Lower lobe of right lung (tissue), 2 donors: ENCODE results near the gene MAFG. TPM values are rescaled to one million over a fixed set of nuclear protein-coding genes. Genes with fewer than 3 reads are reported as not detected.

Experiments used
- ATAC-seq, 2 donors: fragments of 200-7000 bp; cut with Tn5 transposase; one replicate each; pipeline ENCODE4 v1.9.1; 2020 to 2022; ENCODE audit warnings: mild to moderate bottlenecking in 2 of 2, moderate library complexity in 2 of 2
- DNase-seq: peaks from one replicate; pipeline ENCODE4 v3.0.0-alpha.2; 2020
- H3K27ac ChIP-seq: fragments of 200-600 bp; one replicate; pipeline ENCODE4 v1.8.0; 2022
- H3K27me3 ChIP-seq: fragments of 200-600 bp; one replicate; pipeline ENCODE4 v1.8.0; 2022; ENCODE audit warnings: low read depth
- H3K36me3 ChIP-seq: fragments of 200-600 bp; one replicate; pipeline ENCODE4 v1.8.0; 2022; ENCODE audit warnings: mild to moderate bottlenecking
- H3K4me1 ChIP-seq: fragments of 200-600 bp; one replicate; pipeline ENCODE4 v1.8.0; 2022
- H3K4me3 ChIP-seq: fragments of 200-600 bp; one replicate; pipeline ENCODE4 v1.8.0; 2022; ENCODE audit warnings: mild to moderate bottlenecking
- H3K9me3 ChIP-seq: fragments of 200-600 bp; one replicate; pipeline ENCODE4 v1.8.0; 2022
- CTCF ChIP-seq: fragments of 200-600 bp; IDR thresholded peaks from one replicate; pipeline ENCODE4 v1.8.0; 2022; ENCODE audit warnings: antibody characterized with exemption, mild to moderate bottlenecking
- intact Hi-C: fragments of 100-400 bp; cut with DNase I; formaldehyde crosslinking; loops from one replicate; pipeline ENCODE4 v1.11.0; 2022
- total RNA-seq: library from RNA; stranded (reverse); fragmentation: NEBNext Ultra II Directional; extraction: Animal tissue kit (Norgen Biotek cat#: 25700); gene quantifications from one replicate; pipeline ENCODE4 v1.2.1, GENCODE V29; 2021
- donor health status: DM: no; HTN: yes; CAD: no; lungs with severe emphysema.

MAFG gene
- total RNA-seq, 1 donor from 2014 or later: 30.7 TPM

- Histone ChIP-seq H3K4me3 (peak overlapping the region; percentile 43), H3K27ac (peak overlapping the region; percentile 58), H3K9me3 (no peaks in the 10 kb centered on the region), H3K4me1 (peaks cover 66% of the 10 kb centered on the region), H3K27me3 (peaks cover 13% of the 10 kb centered on the region), H3K36me3 (peaks cover 31% of the 10 kb centered on the region)
- TF ChIP-seq CTCF: no peak
- no peak for DNase-seq
- ATAC-seq: no peak
- intact Hi-C loops: no loop called here
Observed at GRCh38 chr17:81924557-81925532, 2.7 kb downstream of the MAFG start.

- H3K4me3 ChIP-seq: peak overlapping the region; percentile 43
- peak; percentile 87 for DNase-seq
- H3K9me3 ChIP-seq: no peaks in the 10 kb centered on the region
- H3K36me3 ChIP-seq: peaks cover 42% of the 10 kb centered on the region
- peak; percentile 40 to 50 for ATAC-seq
- TF ChIP-seq CTCF: no peak
- peak overlapping the region; percentile 58 for H3K27ac ChIP-seq
- peaks cover 66% of the 10 kb centered on the region for H3K4me1 ChIP-seq
- intact Hi-C loops: no loop called here
- peaks cover 6% of the 10 kb centered on the region for H3K27me3 ChIP-seq
Observed at GRCh38 chr17:81923302-81924260, 4.0 kb downstream of the MAFG start.

GRCh38 chr17:81922566-81923301 lies 4.8 kb downstream of the MAFG start:
- Histone ChIP-seq H3K36me3 (peaks cover 42% of the 10 kb centered on the region), H3K27ac (peak overlapping the region; percentile 58), H3K4me1 (peaks cover 65% of the 10 kb centered on the region), H3K4me3 (peak overlapping the region; percentile 43), H3K9me3 (no peaks in the 10 kb centered on the region), H3K27me3 (no peaks in the 10 kb centered on the region)
- DNase-seq (no peak), ATAC-seq (no peak)
- no peak for TF ChIP-seq CTCF
- intact Hi-C loops: no loop called here

GRCh38 chr17:81921996-81922565 lies 5.5 kb downstream of the MAFG start:
- no peak overlapping the region for H3K27ac ChIP-seq
- no peaks in the 10 kb centered on the region for H3K9me3 ChIP-seq
- no peak for TF ChIP-seq CTCF
- ATAC-seq (no peak), DNase-seq (no peak)
- H3K27me3 ChIP-seq: no peaks in the 10 kb centered on the region
- H3K36me3 ChIP-seq: peaks cover 42% of the 10 kb centered on the region
- H3K4me1 ChIP-seq: peaks cover 69% of the 10 kb centered on the region
- H3K4me3 ChIP-seq: no peak overlapping the region
- intact Hi-C loops: no loop called here

- no peak for DNase-seq
- Histone ChIP-seq H3K4me1 (peaks cover 74% of the 10 kb centered on the region), H3K4me3 (no peak overlapping the region), H3K27ac (no peak overlapping the region), H3K27me3 (no peaks in the 10 kb centered on the region), H3K9me3 (no peaks in the 10 kb centered on the region), H3K36me3 (peaks cover 42% of the 10 kb centered on the region)
- ATAC-seq: no peak
- intact Hi-C loops: no loop called here
- no peak for TF ChIP-seq CTCF
Observed at GRCh38 chr17:81921537-81921862, 6.0 kb downstream of the MAFG start.
